Caki2 (cell line): ENCODE data around the gene HSPBP1. TPM values are rescaled to one million over a fixed set of nuclear protein-coding genes. Genes with fewer than 3 reads are reported as not detected.
A peak's percentile ranks its signal among the peaks of the same experiment; 100 is the strongest.
"Not testable (repeated sequence)": the region's sequence is repeated elsewhere in the genome, so short reads cannot be mapped to it uniquely, and the experiment has no call there.

ENCODE experiments used
- DNase-seq: peaks from one replicate; pipeline ENCODE4 v3.0.0-alpha.2; 2015; ENCODE audit warnings: low read depth
- in situ Hi-C: cut with HindIII; loops from 2 replicates; pipeline ENCODE4 v1.10.0; 2016; ENCODE audit warnings: low sequenced_read_pairs, low pct_unique_long_range_greater_than_20kb, mixed read lengths
- total RNA-seq: library from RNA; depleted of rRNA; stranded (reverse); fragments of >200 nt; shearing (Covaris generic); gene quantifications from 2 replicates; pipeline ENCODE4 v1.2.3, GENCODE V29; 2014; ENCODE audit warnings: low replicate concordance; rRNA removed

HSPBP1 gene, protein sequence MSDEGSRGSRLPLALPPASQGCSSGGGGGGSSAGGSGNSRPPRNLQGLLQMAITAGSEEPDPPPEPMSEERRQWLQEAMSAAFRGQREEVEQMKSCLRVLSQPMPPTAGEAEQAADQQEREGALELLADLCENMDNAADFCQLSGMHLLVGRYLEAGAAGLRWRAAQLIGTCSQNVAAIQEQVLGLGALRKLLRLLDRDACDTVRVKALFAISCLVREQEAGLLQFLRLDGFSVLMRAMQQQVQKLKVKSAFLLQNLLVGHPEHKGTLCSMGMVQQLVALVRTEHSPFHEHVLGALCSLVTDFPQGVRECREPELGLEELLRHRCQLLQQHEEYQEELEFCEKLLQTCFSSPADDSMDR
- total RNA-seq = 128 and 145 TPM in 2 replicates

DNA sequence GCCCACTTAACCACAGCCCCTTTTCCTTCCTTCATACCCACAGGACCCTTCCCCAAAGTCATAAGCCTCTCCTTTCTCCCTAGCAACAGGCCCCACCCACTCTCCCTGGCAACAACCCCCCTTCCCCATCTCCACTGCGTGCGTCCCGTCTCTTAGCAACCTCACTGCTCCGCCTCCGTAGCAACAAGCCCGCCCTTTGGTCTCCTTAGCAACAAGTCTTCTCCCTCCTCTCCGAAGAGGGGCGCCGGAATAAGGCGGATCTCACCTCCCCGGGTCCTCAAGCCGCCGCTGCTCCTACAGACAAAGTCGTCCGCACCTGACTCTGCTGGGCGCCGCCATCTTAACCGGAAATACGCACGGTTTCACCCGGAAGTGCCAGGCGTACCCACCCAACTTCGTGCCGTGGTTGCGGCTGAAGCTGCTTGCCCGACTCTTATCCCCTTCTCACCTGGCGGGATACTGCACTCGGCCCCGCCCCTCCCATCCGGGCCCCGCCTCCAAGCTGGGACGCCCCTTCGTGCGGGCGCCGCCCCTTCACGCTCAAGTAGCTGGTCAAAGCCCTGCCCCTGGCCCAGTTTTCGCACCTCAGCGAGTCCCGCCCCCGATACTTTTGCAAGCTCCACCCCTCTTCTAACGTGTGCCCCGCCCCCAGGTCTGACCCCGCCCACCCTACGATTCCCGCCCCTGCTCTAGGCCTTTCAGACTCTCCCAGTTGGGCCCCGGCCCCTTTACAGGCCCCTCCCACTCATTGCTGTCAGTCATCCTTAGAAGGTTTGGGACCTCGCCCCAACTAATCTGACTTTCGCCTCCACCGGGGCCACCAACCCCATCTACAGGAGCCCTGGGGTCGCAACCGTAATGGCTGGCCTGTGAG lies at the start of gene HSPBP1:
HSPBP1 (minus strand) TSS at position 341 of the 874 bp plus-strand sequence. CDS start 502 bp downstream, outside the sequence.
- in situ Hi-C loops = no loop called here
- peak; percentile 99 for DNase-seq

DNA sequence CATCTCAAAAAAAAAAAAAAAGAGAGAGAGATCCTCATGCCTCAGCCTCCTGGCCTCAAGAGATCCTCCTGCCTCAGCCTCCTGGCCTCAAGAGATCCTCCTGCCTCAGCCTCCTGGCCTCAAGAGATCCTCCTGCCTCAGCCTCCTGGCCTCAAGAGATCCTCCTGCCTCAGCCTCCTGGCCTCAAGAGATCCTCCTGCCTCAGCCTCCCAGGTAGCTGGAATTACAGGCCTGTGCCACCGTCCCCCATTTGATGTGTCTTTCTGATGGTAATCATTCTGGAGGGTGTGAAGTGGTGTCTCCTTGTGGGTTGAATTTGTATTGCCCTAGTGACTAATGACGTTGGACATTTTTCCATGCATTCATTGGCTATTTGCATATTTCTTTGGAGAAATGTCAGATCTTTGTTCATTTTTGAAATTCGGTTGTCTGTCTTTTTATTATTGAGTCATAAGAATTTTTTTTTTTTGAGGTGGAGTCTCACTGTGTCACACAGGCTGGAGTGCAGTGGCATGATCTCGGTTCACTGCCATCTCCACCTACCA lies 48.9 kb upstream of the HSPBP1 start:
- DNase-seq, in situ Hi-C loops: not testable (repeated sequence)

DNA sequence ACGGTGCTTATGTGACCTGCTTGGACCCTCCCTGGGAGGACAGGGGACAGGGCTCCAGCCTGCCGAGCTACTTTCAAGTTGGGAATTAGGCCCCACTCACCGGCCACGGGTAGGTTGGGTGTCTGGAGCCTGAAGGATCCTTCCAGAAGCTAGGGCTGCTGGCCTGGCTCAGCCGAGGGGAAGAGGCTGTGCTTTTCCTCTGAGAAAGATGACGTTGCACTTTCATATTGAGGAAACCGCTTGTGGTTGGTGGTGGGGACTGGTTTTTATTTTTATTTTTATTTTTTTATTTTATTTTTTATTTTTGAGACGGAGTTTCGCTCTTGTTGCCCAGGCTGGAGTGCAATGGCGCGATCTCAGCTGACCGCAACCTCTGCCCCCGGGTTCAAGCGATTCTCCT lies 45.3 kb upstream of the HSPBP1 start, which contains the start of gene TMEM150B:
TMEM150B (minus strand) TSS at position 170 of the 400 bp plus-strand sequence. CDS start 4,305 bp downstream, outside the sequence.
- DNase-seq = no peak
- in situ Hi-C loops = no loop called here

- DNase-seq = no peak
- in situ Hi-C loops = no loop called here
Measured at GRCh38 chr19:55324662-55325061, 44.8 kb upstream of the HSPBP1 start.

GRCh38 chr19:55322204-55322885 lies 42.4 kb upstream of the HSPBP1 start:
- DNase-seq = no peak
- in situ Hi-C loops = no loop called here

DNA sequence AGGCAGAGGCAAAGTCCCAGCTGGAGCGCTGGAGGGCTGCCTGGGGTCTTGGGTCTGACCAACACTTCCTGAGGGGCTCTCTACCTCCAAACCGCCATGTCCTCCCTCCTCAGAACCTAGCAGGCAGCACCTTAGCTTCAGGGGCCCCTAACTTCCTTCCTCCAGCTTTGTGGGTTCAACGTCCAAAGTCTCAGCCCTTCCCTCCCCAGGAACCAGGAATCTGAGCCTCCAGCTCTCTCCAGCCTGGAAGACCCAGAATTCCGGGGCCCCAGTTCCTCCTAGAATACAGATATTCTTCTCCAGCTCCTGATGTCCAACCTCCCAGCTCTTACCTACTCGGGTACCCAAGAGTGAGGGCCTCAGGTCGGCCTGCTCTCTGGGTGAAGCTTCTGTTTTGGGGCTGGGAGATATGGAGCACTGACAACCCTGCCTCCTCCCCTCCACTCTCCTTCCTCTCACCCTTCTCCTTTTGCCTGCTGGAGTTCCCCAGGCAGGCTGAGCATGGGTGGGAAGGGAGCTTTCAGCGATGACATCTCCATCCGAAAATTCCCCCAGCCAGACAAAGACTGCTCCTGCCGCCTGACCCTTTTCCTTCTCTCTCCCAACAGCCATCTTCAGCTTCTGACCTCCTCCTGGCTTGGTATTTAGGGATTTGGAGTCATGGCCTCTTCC lies 41.7 kb upstream of the HSPBP1 start:
- DNase-seq = no peak
- in situ Hi-C loops = no loop called here

GRCh38 chr19:55320844-55321419 lies 41.0 kb upstream of the HSPBP1 start:
- in situ Hi-C loops = no loop called here

GRCh38 chr19:55319785-55320184 lies 39.9 kb upstream of the HSPBP1 start:
- in situ Hi-C loops = no loop called here

More at GRCh38 chr19:55320844-55321419, 41.0 kb upstream of the HSPBP1 start:
- DNase-seq = no peak

DNA sequence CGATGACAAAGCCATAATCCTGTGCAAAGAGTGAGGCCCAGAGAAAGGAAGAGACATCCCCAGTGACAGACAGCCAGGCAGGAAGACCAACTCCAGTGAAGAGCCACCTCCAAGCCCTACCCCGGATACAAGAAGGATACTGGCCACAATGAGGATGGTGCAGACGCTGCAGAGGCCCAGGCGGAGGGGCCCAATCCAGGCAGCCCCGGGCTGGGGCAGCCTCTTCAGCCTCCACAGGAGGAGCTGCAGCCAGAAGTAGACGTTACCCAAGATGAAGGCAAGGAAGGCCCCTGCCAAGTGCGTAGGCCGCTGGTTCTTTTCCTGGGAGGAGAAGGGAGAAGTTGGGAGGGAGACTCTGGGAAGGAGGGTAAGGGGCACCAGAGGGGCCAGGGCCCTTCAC lies 36.7 kb upstream of the HSPBP1 start:
- no peak for DNase-seq
- in situ Hi-C loops = no loop called here

More at GRCh38 chr19:55319785-55320184, 39.9 kb upstream of the HSPBP1 start:
- no peak for DNase-seq

GRCh38 chr19:55315956-55316525 lies 36.1 kb upstream of the HSPBP1 start:
- no peak for DNase-seq
- in situ Hi-C loops = no loop called here

DNA sequence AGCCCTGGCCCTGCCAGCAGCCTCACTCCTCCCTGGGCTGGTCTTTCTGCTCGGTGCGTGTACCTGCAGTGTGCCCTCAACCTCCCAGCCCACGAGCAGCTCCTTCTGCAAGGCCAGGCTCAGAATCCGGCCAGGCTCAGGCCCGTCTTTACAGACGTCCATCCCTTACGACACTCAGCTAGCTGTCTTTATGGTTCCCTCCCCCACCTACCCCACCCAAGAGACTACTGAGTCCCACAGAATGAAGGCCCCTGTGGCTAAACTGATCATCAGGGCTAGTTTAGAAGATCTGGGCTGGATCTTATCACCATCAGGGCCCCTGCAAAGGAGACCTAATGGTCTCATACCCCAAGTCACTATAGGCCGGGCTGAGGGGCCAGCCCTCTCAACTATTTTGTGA lies 34.5 kb upstream of the HSPBP1 start:
- DNase-seq = no peak
- in situ Hi-C loops = no loop called here

GRCh38 chr19:55312621-55313512 lies 33.0 kb upstream of the HSPBP1 start:
- in situ Hi-C loops = no loop called here
- DNase-seq = no peak

GRCh38 chr19:55311797-55312196 lies 31.9 kb upstream of the HSPBP1 start:
- in situ Hi-C loops = no loop called here
- DNase-seq = no peak

GRCh38 chr19:55311397-55311796 lies 31.5 kb upstream of the HSPBP1 start:
- in situ Hi-C loops = no loop called here
- no peak for DNase-seq

DNA sequence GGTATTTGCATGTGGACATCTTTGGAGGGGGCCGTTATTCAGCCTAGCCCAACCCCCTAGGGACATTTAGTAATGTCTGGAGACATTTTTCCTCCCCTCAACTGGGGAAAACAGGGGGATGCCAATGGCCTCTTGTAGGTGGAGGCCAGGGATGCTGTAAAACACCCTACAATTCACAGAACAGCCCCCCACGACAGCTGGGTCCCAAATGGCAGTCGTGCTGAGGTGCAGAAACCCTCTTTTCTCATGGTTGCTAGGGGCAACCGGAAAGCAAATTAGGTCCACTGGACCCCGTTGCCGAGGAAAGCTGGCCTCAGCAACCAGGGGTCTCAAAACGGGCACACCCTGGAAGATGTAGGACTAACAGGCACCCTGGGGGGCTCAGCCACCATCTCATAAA lies 30.6 kb upstream of the HSPBP1 start:
- in situ Hi-C loops = no loop called here
- DNase-seq = no peak

- no peak for DNase-seq
- in situ Hi-C loops = no loop called here
Measured at GRCh38 chr19:55309448-55309847, 29.5 kb upstream of the HSPBP1 start.
